ENCODE data around the gene UBALD2. TPM values are rescaled to one million over a fixed set of nuclear protein-coding genes. Genes with fewer than 3 reads are reported as not detected.

The UBALD2 gene
- total and polyA plus RNA-seq, 8 donors, result 1.8 to 49.5 (median 38.7) TPM

GRCh38 chr17:76275382-76276068, 10.4 kb downstream of the UBALD2 start:
- no peak overlapping the region for H3K27ac ChIP-seq
- H3K4me1 ChIP-seq, result peaks cover 40 to 57% (median 49%) of the 10 kb centered on the region in 4 donors
- H3K4me3 ChIP-seq, result no peak overlapping the region
- peaks cover 0 to 10% (median 6%) of the 10 kb centered on the region in 4 donors for H3K36me3 ChIP-seq
- H3K27me3 ChIP-seq, result no peaks in the 10 kb centered on the region
- intact Hi-C loops (cut with DNase I; ENCODE audit: low total_unique reads), result loop anchor here (5.0 kb wide), 1 partner anchor 153 kb away; no protein-coding TSS in a partner anchor
- WGBS, 5 donors, result 84 to 91% (median 88%) methylated on average over 15 to 22 of the region's 22 CpGs
- no peak for DNase-seq
- H3K9me3 ChIP-seq, result no peaks in the 10 kb centered on the region
- TF ChIP-seq EP300 (IDR thresholded peaks at IDR 0.05), result no peak
- no peak for TF ChIP-seq POLR2A (IDR thresholded peaks at IDR 0.05)
- no peak for TF ChIP-seq CTCF (IDR thresholded peaks at IDR 0.05)
- TF ChIP-seq POLR2AphosphoS5 (IDR thresholded peaks at IDR 0.05), result no peak

DNA sequence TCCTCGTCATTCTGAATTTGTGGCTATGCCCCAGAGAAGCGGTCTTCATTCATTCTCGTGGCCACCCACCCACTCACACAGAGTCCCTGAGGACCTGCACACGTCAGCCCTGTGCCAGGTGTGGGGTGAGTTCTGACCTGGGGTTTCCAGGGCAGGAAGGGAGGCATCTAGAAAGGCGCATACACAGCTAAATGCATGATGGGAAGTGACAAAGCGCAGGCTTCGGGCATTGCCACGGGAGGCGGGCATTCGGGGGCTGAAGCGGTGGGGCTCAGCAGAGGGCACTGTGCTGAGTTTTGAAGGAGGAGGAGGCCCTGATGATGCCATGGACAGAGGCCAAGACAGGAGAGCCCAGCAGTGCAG, 10.9 kb downstream of the UBALD2 start:
- Histone ChIP-seq H3K4me1 (peaks cover 35 to 51% (median 44%) of the 10 kb centered on the region in 4 donors), H3K4me3 (no peak overlapping the region), H3K36me3 (peaks cover 0 to 4% (median under 1%) of the 10 kb centered on the region in 4 donors), H3K27me3 (no peaks in the 10 kb centered on the region), H3K9me3 (no peaks in the 10 kb centered on the region), H3K27ac (no peak overlapping the region)
- DNase-seq, result no peak
- WGBS, 5 donors, result 84 to 92% (median 91%) methylated on average over 9 to 11 of the region's 11 CpGs
- TF ChIP-seq POLR2AphosphoS5 (IDR thresholded peaks at IDR 0.05) (no peak), POLR2A (IDR thresholded peaks at IDR 0.05) (no peak), EP300 (IDR thresholded peaks at IDR 0.05) (no peak), CTCF (IDR thresholded peaks at IDR 0.05) (no peak)
- intact Hi-C loops (cut with DNase I; ENCODE audit: low total_unique reads), result loop anchor here (5.0 kb wide), 1 partner anchor 154 kb away; no protein-coding TSS in a partner anchor

GRCh38 chr17:76276461-76277299, 11.5 kb downstream of the UBALD2 start:
- Histone ChIP-seq H3K4me3 (no peak overlapping the region), H3K27ac (no peak overlapping the region), H3K27me3 (no peaks in the 10 kb centered on the region), H3K36me3 (no peaks in the 10 kb centered on the region), H3K4me1 (peaks cover 28 to 45% (median 38%) of the 10 kb centered on the region in 4 donors), H3K9me3 (no peaks in the 10 kb centered on the region)
- TF ChIP-seq CTCF (IDR thresholded peaks at IDR 0.05) (no peak), POLR2AphosphoS5 (IDR thresholded peaks at IDR 0.05) (no peak)
- intact Hi-C loops (cut with DNase I; ENCODE audit: low total_unique reads), result loop anchor here (5.0 kb wide), 1 partner anchor 154 kb away; no protein-coding TSS in a partner anchor
- 85 to 95% (median 91%) methylated on average over 10 to 19 of the region's 19 CpGs for WGBS, 5 donors
- no peak for DNase-seq
